IPS-18c (cell line): Measurements from ENCODE around the gene ITIH4.

ENCODE experiments used
- H3K4me3 ChIP-seq: 2 replicates; pipeline ENCODE4 v1.7.0; 2013; ENCODE audit warnings: low read depth, mild to moderate bottlenecking, low read length, moderate library complexity; ENCODE audit not compliant: insufficient read depth
- H3K9me3 ChIP-seq: one replicate; pipeline ENCODE4 v1.6.1; 2013; ENCODE audit warnings: mild to moderate bottlenecking, low read length, moderate library complexity; ENCODE audit not compliant: control insufficient read depth, insufficient read depth

The ITIH4 gene

GRCh38 chr3:52839892-52840545, 9.5 kb upstream of the ITIH4 start:
- no peak overlapping the region for H3K4me3 ChIP-seq

DNA sequence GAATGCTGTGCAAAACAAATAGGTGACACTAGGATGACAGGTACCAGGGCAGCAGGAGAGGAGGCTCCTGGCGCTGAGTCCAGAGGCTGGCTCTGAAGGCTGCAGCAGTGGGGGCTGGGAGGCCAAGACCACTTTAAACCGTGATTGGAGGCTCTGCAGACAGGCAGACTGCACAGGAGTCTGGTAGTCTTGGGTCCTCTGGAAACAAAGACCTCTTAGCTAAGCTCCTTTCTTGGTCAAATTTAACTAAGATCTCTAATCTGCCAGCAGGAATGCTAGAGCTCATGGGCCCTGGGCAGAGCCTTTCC, 8.8 kb upstream of the ITIH4 start:
- no peak overlapping the region for H3K4me3 ChIP-seq
- no peaks in the 10 kb centered on the region for H3K9me3 ChIP-seq

More at GRCh38 chr3:52839892-52840545, 9.5 kb upstream of the ITIH4 start:
- no peaks in the 10 kb centered on the region for H3K9me3 ChIP-seq

- H3K4me3 ChIP-seq = no peak overlapping the region
- H3K9me3 ChIP-seq = no peaks in the 10 kb centered on the region
Observed at GRCh38 chr3:52838561-52839267, 8.2 kb upstream of the ITIH4 start.

DNA sequence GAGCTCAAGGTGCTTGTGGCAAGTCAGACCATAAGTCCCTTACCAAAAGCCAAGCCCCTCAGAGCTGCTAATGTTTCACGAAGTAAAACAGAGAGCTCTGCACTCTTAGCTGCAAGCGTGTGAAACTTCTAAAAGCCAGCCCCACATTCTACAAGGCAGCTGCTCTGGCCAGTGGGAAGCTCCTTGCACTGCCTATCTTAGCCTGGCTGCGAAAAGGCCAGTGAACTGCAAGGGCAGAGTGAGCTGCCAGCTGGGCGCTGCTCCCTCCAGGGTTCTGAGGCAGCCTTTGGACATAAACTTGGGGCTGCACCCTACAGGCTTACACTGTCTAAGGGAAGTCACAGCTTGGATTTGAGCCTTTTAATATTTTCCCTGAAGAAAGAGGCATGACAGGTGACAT, 6.5 kb upstream of the ITIH4 start:
- Histone ChIP-seq H3K4me3 (no peak overlapping the region), H3K9me3 (no peaks in the 10 kb centered on the region)

DNA sequence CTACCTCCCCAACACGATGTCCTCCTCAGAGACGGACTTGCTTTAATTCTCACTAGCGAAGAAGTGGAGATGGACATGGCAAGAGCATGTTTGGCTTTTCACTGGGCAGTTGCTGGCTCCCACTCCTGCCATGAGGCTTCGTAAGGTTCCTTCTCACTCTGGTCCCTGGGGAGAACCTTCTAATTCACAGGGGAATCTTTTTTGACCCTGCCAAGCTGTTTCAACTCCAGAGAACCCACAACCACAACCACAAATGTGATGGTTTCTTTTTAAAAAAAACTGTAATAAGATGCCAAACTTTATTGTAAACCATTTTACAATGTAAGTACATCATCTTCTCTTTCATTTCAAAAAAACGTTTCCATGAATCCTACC, 6.0 kb upstream of the ITIH4 start:
- Histone ChIP-seq H3K4me3 (no peak overlapping the region), H3K9me3 (no peaks in the 10 kb centered on the region)

GRCh38 chr3:52835766-52836470, 5.4 kb upstream of the ITIH4 start:
- no peak overlapping the region for H3K4me3 ChIP-seq

DNA sequence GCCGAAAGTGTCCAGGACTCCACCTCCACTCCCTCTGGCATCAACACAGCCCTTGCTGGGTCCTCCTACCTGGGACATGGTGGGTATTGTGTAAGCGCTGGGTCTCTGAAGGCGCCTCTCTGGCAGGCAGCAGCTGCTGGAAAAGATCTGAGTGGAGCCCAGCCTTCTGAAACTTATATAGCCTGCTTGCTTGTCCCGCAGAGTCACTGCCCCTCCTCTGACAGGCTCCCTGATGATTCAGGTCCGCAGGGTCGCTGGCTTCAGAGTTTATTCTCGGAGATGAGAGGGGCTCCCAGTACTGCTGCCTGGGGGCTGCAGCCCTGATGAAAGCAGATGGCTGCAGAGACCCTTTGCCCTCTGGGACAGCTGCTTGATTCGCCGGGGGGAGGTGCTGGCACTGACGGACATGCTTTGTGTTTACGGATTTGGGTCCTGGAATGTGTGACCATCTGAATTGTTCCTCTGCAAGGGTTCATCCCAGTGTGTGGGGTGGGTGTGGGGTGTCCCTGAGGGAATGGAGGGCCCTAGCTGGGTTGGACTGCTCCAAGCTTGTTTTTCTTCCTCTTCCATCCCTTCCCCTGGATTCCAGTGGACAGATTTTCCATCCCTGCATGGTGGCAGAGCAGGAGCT, 4.5 kb upstream of the ITIH4 start, which contains the start of gene MUSTN1:
TSS of gene MUSTN1 (minus strand) at position 149 of the 631 bp plus-strand sequence. CDS start at position 78, 71 bp downstream.
- H3K4me3 ChIP-seq = no peak within 1 kb of the TSS

More at GRCh38 chr3:52835766-52836470, 5.4 kb upstream of the ITIH4 start:
- H3K9me3 ChIP-seq = no peaks in the 10 kb centered on the region

DNA sequence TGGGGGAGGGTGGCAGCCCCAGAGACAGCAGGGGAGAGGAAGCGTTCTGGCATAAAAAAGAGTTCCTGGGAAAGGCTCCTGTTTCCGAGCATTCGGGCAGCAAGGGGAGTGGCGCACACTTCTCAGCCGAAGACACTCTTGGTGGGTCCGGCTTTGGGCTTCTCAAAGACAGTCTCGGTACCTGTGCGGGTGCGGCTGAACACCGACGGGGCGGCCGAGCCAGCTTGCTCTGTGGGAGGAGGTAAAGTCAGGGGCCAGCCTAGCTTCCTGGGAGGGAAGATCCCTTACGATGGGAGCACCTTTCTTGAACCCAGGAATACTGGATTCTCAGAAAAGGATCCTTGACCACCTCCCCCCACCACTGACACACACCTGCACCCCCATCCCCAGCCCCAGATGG, 2.7 kb upstream of the ITIH4 start:
- no peaks in the 10 kb centered on the region for H3K9me3 ChIP-seq
- no peak overlapping the region for H3K4me3 ChIP-seq

More for the DNA sequence above, 4.5 kb upstream of the ITIH4 start, which contains the start of gene MUSTN1:
- H3K9me3 ChIP-seq = no peaks in the 10 kb centered on the region

DNA sequence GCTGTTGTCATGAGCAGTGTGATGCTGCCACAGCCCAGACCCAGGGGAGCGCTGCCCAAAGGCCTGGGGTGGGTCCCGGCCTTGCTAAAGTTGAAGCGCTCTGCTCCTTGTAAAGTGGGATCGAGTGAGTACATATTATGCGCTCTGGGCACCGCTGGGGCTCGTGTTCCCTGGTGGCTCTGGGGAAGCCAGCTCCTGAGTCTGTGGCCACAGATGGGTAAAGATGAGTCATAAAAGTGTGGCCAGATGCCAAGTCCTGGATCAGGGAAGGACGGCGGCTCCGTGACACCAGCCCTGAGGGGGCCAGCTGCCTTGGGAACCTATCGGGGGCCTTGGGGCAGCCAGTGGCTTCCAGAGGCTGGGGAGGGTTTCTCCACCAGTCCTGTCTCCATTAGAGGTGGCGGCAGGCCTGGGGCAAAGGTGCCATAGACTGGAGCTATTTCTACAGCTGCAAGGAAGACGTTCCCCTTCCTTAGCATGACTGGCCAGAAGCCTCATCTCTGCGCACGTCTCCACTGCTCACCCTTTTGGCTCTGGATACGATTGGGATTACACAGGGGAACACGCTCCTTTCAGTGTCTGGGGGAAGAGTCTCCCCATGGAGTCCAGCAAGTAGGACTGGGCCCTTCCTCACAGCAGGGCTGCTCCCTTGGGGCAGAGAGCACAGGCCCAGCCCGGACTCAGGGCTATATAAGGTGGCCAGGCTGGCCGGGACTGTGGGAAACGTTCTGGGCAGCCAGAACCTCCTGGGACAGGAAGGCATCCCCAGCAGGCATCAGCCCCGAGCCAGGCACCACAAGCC, 1.2 kb upstream of the ITIH4 start:
- H3K4me3 ChIP-seq = no peak overlapping the region

DNA sequence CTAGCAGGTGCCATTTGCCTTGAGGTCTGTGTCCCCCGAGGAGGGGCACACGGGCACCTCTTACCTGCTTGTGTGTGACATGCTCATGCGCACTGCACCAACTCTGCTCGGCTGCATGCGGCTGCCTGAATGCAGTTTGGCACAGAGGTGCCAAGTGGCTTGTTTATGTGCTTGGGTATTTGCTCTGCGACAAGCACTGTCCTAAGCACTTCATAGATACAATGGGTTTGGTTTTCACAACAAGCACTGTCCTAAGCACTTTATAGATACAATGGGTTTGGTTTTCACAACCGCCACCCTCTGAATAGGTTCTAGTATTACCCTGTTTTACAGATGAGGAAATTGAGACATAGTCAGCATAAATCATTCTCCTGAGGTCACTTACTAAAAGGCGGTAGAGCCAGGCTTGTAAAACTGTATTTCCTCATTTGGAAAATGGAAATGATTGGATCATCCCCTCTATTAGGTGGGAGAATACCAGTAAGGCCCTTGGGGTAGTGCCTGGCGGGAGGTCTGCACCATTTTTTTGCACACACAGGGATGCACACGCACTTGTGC, 487 bp downstream of the ITIH4 start:
- H3K9me3 ChIP-seq = no peaks in the 10 kb centered on the region
- H3K4me3 ChIP-seq = no peak overlapping the region

More for the DNA sequence above, 1.2 kb upstream of the ITIH4 start:
- H3K9me3 ChIP-seq = no peaks in the 10 kb centered on the region

GRCh38 chr3:52829482-52829881, 990 bp downstream of the ITIH4 start:
- Histone ChIP-seq H3K4me3 (no peak overlapping the region), H3K9me3 (no peaks in the 10 kb centered on the region)

GRCh38 chr3:52827866-52828376, 2.6 kb downstream of the ITIH4 start:
- Histone ChIP-seq H3K4me3 (no peak overlapping the region), H3K9me3 (no peaks in the 10 kb centered on the region)

DNA sequence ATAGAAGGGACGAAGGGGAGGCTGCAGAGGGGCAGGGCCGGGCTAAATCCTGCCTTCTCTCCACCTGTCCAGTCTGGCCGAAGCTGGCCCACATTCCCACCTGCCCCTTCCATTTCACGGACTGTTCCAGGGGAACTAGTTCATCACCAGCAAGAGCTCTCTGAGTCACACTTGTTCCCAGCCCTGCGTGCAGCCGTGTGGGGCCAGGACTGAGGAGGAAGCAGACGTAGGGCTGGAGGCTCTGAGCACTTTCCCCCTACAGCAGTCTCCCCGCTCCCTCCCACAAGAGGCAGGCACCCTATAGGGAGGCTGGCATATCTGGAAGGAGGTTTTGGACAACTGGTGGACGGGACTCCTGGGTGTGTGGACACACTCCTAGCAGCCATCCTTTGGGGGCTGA, 3.0 kb downstream of the ITIH4 start:
- no peaks in the 10 kb centered on the region for H3K9me3 ChIP-seq
- no peak overlapping the region for H3K4me3 ChIP-seq

DNA sequence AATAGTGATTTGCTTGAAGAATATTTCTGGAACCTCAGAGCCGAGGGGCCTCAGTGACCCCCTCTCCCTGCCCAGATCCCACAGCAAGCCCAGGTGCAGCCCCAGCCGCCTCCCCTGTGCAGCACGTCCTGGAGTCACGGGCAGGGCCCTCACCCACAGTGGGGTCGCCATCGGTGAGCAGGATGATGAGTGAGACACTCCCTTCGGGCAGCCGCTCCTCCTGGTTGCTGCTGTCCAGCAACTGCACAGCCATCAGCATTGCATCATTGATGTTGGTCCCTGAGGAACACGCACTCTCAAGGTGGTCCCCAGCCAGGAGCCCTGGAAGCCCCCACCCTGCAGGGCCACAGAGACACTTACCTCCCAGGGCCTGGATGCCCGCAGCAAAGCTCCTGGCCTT, 6.4 kb downstream of the ITIH4 start:
- no peak overlapping the region for H3K4me3 ChIP-seq
- no peaks in the 10 kb centered on the region for H3K9me3 ChIP-seq

DNA sequence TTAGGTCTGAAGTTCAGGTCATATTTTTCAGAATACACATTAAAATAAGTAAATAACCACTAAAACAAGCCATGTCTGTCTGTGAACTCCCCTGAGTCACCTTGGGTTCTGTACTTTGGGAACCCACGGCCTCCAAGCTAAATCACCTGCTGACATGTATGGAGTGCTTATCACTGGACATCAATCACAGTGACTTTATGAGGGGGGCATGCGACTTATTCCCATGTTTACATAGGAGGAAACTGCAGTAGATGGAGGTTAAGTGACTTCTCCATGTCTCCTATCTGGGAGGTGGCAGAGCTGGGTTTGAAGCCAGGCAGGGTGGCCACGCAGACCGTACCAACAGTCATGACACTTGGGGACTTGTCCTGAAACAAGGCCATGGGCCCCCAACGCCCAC, 8.1 kb downstream of the ITIH4 start:
- Histone ChIP-seq H3K9me3 (no peaks in the 10 kb centered on the region), H3K4me3 (no peak overlapping the region)

- Histone ChIP-seq H3K4me3 (no peak overlapping the region), H3K9me3 (no peaks in the 10 kb centered on the region)
Observed at GRCh38 chr3:52820736-52821135, 9.7 kb downstream of the ITIH4 start.

GRCh38 chr3:52819936-52820335, 10.5 kb downstream of the ITIH4 start:
- Histone ChIP-seq H3K9me3 (no peaks in the 10 kb centered on the region), H3K4me3 (no peak overlapping the region)
